K562 (cell line): ENCODE results near the gene NUP210. TPM values are rescaled to one million over a fixed set of nuclear protein-coding genes. Genes with fewer than 3 reads are reported as not detected.

Experiments
- ATAC-seq: fragments of 200-7000 bp; cut with Tn5 transposase; 3 replicates; pipeline ENCODE4 v1.9.1; 2020; ENCODE audit warnings: moderate library complexity
- BruUV-seq: library from RNA; stranded (reverse); fragments of 400-500 nt; replicated peaks from 2 replicates; lab custom pipeline; 2021; lab: Mats Ljungman, UMichigan
- CTCF ChIA-PET: fragments of 300-600 bp; formaldehyde crosslinking; extraction: SDS; loops from one replicate; lab custom pipeline; 2021; ENCODE audit warnings: low intra/inter-chr PET ratio; lab: Yijun Ruan, JAX
- POLR2A ChIA-PET: fragments of 300-600, 350-650 bp; sonication (Branson Sonifier 250); formaldehyde crosslinking; extraction: SDS; loops from one replicate; lab custom pipeline; 2021; ENCODE audit warnings: antibody characterized with exemption, inconsistent platforms; lab: Yijun Ruan, JAX
- DNase-seq, 4 experiments: peaks; one replicate each; pipeline versions ENCODE4 v3.0.0 to v3.0.0-alpha.2; 2011 to 2018; ENCODE audit warnings: low spot score in 3 of 4, mixed read lengths in 3 of 4; ENCODE audit errors: extremely low read depth in 1 of 4
- FAIRE-seq: peaks from 2 replicates; lab custom pipeline; 2011; peaks lifted over from hg19 to GRCh38; lab: Jason Lieb, UNC
- H2AFZ ChIP-seq: 2 replicates; pipeline ENCODE4 v1.6.0; 2011; ENCODE audit warnings: low read depth, low read length, control low read depth, inconsistent platforms
- H3K27ac ChIP-seq: fragments of 200-600 bp; 3 replicates; pipeline ENCODE4 v1.8.0; 2011; ENCODE audit warnings: low read depth, mild to moderate bottlenecking, control low read depth, inconsistent platforms, low read length, moderate library complexity, mixed read lengths; ENCODE audit errors: extremely low read depth
- H3K27me3 ChIP-seq, 2 experiments: fragments of 300-600 bp in 1 of 2; 2 replicates in 1 of 2; 3 replicates in 1 of 2; pipeline versions ENCODE4 v1.6.0 to v1.8.0; 2011; ENCODE audit warnings: inconsistent platforms in 2 of 2, low read length in 2 of 2, mild to moderate bottlenecking in 1 of 2, mixed read lengths in 1 of 2, moderate library complexity in 1 of 2; ENCODE audit not compliant: control insufficient read depth in 2 of 2, insufficient read depth in 2 of 2
- H3K36me3 ChIP-seq: fragments of 300-600 bp; 3 replicates; pipeline ENCODE4 v1.8.0; 2011; ENCODE audit warnings: mild to moderate bottlenecking, low read length, inconsistent platforms; ENCODE audit not compliant: control insufficient read depth, insufficient read depth
- H3K4me1 ChIP-seq, 2 experiments: fragments of 200-600 bp in 1 of 2; replicated peaks in 1 of 2; 2 replicates in 1 of 2; 3 replicates in 1 of 2; pipeline versions ENCODE4 v1.5.1 to v1.8.0; 2011; ENCODE audit warnings: inconsistent platforms in 2 of 2, low read length in 2 of 2, mild to moderate bottlenecking in 1 of 2, mixed read lengths in 1 of 2, moderate library complexity in 1 of 2; ENCODE audit not compliant: control insufficient read depth in 2 of 2, insufficient read depth in 2 of 2
- H3K4me2 ChIP-seq: 2 replicates; pipeline ENCODE4 v1.6.1; 2011; ENCODE audit warnings: low read length, control low read depth, inconsistent platforms, mixed read lengths; ENCODE audit not compliant: insufficient read depth
- H3K4me3 ChIP-seq: fragments of 200-600 bp; sonication (generic), shearing (Covaris generic); 2 replicates; pipeline ENCODE4 v1.5.1; 2016; ENCODE audit warnings: control low read depth, inconsistent platforms
- H3K79me2 ChIP-seq: fragments of 200-600 bp; 3 replicates; pipeline ENCODE4 v1.8.0; 2011; ENCODE audit warnings: low read length, inconsistent platforms; ENCODE audit not compliant: control insufficient read depth, insufficient read depth
- H3K9ac ChIP-seq, 2 experiments: 2 replicates each; pipeline versions ENCODE4 v1.6.0 to v1.6.1; 2011; ENCODE audit warnings: low read depth in 2 of 2, low read length in 2 of 2, control low read depth in 1 of 2, inconsistent platforms in 1 of 2, mild to moderate bottlenecking in 1 of 2, mixed read lengths in 1 of 2; ENCODE audit not compliant: insufficient read depth in 1 of 2
- H3K9me1 ChIP-seq: one replicate; pipeline ENCODE4 v1.6.0; 2011; ENCODE audit warnings: inconsistent platforms, mild to moderate bottlenecking, low read length, moderate library complexity; ENCODE audit not compliant: control insufficient read depth, insufficient read depth
- H3K9me3 ChIP-seq: replicated peaks from 2 replicates; pipeline ENCODE4 v1.5.1; 2011; ENCODE audit warnings: low read depth, low read length, inconsistent platforms; ENCODE audit not compliant: control insufficient read depth, insufficient read depth
- H4K20me1 ChIP-seq: replicated peaks from 2 replicates; pipeline ENCODE4 v1.6.1; 2011; ENCODE audit warnings: low read length, inconsistent platforms, mixed read lengths; ENCODE audit not compliant: control insufficient read depth, insufficient read depth
- ARID3A ChIP-seq: IDR thresholded peaks from 2 replicates; pipeline ENCODE4 v1.6.1; 2012; ENCODE audit warnings: low read depth, low read length, improper control_type of control experiment, borderline replicate concordance
- GABPB2 ChIP-seq: fragments of 250-450 bp; sonication (Bioruptor Pico); conservative IDR thresholded peaks from 2 replicates; pipeline ENCODE4 v1.5.1; 2021; ENCODE audit warnings: mild to moderate bottlenecking
- GTF2A2 ChIP-seq: IDR thresholded peaks from 2 replicates; pipeline ENCODE4 v1.6.1; 2016; ENCODE audit warnings: mild to moderate bottlenecking, missing genetic modification characterization, missing compliant biosample characterization
- HMBOX1 ChIP-seq: sonication (generic); IDR thresholded peaks from 2 replicates; pipeline ENCODE4 v1.6.1; 2016
- MYBL2 ChIP-seq, 2 experiments: fragments of 450-650 bp in 1 of 2; sonication (generic) in 1 of 2; formaldehyde crosslinking in 1 of 2; IDR thresholded peaks; 2 replicates each; pipeline versions ENCODE4 v1.6.1 to v1.8.1; 2017 to 2022; ENCODE audit warnings: borderline replicate concordance in 1 of 2, inconsistent platforms in 1 of 2, low read depth in 1 of 2, mild to moderate bottlenecking in 1 of 2, missing genetic modification reagents in 1 of 2, moderate library complexity in 1 of 2
- ZKSCAN1 ChIP-seq: fragments of 150-350 bp; IDR thresholded peaks from 2 replicates; pipeline ENCODE4 v1.6.1; 2016; ENCODE audit warnings: low read depth, low read length
- ZNF146 ChIP-seq: IDR thresholded peaks from one replicate; pipeline ENCODE4 v1.6.1; 2018; ENCODE audit warnings: missing compliant biosample characterization; ENCODE audit not compliant: unreplicated experiment
- ZNF444 ChIP-seq: fragments of 250-450 bp; sonication (Bioruptor Pico); IDR thresholded peaks from 2 replicates; pipeline ENCODE4 v1.4.0; 2020; ENCODE audit warnings: mild to moderate bottlenecking, moderate library complexity
- ZNF778 ChIP-seq: fragments of 450-650 bp; formaldehyde crosslinking; IDR thresholded peaks from 2 replicates; pipeline ENCODE4 v1.4.0; 2020; ENCODE audit warnings: mild to moderate bottlenecking, moderate library complexity
- WGBS: fragments of 100-300 bp; shearing (Covaris generic); methylation state at CpG from one replicate; pipeline ENCODE4 v1.1.6; 2016; ENCODE audit warnings: low coverage, mixed read lengths; ENCODE audit not compliant: insufficient coverage; ENCODE audit errors: missing lambda C conversion rate; 5-methylcytosine and 5-hydroxymethylcytosine counted together
- in situ Hi-C: fragments of 300-500 bp; cut with MboI; formaldehyde crosslinking; loops from 4 replicates; pipeline ENCODE4 v1.15.0; 2018; ENCODE audit warnings: inconsistent platforms, mixed read lengths
- intact Hi-C: fragments of 100-400 bp; cut with micrococcal nuclease; formaldehyde crosslinking; loops from 2 replicates; pipeline ENCODE4 v1.14.2; 2022
- polyA plus RNA-seq, 8 experiments: library from polyadenylated mRNA; depleted of rRNA in 4 of 8; stranded (reverse) in 5 of 8; unstranded in 3 of 8; fragments of >200 nt; fragmentation: Nextera tagmentation in 2 of 8; fragmentation: Illumina TruSeq in 1 of 8; extraction: Ambion mirVana in 2 of 8; extraction: Trizol in 1 of 8; gene quantifications; 2 replicates each; pipeline versions ENCODE4 v1.2.1 to v1.2.3, GENCODE V29; 2011 to 2014; ENCODE audit warnings: inconsistent platforms in 1 of 8, missing spikeins in 1 of 8
- total RNA-seq, 7 experiments: library from RNA; depleted of rRNA in 6 of 7; stranded (reverse); fragments of >200 nt in 6 of 7; fragmentation: Illumina TruSeq in 2 of 7; extraction: Trizol in 2 of 7; gene quantifications; 2 replicates each; pipeline versions ENCODE4 v1.2.1 to v1.2.3, GENCODE V29; 2011 to 2021; ENCODE audit warnings: low replicate concordance in 1 of 7
- TF ChIP-seq, protein P1 (sequence below): fragments of 450-650 bp; IDR thresholded peaks from 2 replicates; pipeline ENCODE4 v1.6.1; 2017; ENCODE audit warnings: antibody characterized with exemption

NUP210 gene
- total and polyA plus RNA-seq, 9 of the 15 experiments (the other 6 are each of a cell fraction or from before 2014, with no cell fraction given) = 1.2 to 138 (median 44.0) TPM

GRCh38 chr3:13400114-13400673, 19.9 kb downstream of the NUP210 start:
- Histone ChIP-seq H3K9me1 (no peaks in the 10 kb centered on the region), H3K4me3 (no peak overlapping the region), H3K9ac (peak overlapping the region in 1 of 2 experiments; percentile 30; a peak in 2 of 4 replicates), H3K4me1 (peaks cover 14 to 26% of the 10 kb centered on the region in 2 experiments; a peak in 4 of 5 replicates), H3K27me3 (no peaks in the 10 kb centered on the region), H3K4me2 (no peak overlapping the region)
- in situ Hi-C loops = no loop called here
- DNase-seq = no peak
- TF ChIP-seq ARID3A (no peak), GABPB2 (CRISPR knock-in tag) (no peak), ZNF778 (CRISPR knock-in tag) (no peak), GTF2A2 (tag) (no peak), ZNF444 (CRISPR knock-in tag) (no peak), MYBL2 (IDR thresholded peaks at IDR 0.05; ENCODE audit: low read depth) (no peak), MYBL2 (CRISPR knock-in tag; IDR thresholded peaks at IDR 0.05; ENCODE audit: borderline replicate concordance) (no peak), ZKSCAN1 (no peak), HMBOX1 (no peak), ZNF146 (CRISPR knock-in tag) (no peak)
- TF ChIP-seq, protein P1, sequence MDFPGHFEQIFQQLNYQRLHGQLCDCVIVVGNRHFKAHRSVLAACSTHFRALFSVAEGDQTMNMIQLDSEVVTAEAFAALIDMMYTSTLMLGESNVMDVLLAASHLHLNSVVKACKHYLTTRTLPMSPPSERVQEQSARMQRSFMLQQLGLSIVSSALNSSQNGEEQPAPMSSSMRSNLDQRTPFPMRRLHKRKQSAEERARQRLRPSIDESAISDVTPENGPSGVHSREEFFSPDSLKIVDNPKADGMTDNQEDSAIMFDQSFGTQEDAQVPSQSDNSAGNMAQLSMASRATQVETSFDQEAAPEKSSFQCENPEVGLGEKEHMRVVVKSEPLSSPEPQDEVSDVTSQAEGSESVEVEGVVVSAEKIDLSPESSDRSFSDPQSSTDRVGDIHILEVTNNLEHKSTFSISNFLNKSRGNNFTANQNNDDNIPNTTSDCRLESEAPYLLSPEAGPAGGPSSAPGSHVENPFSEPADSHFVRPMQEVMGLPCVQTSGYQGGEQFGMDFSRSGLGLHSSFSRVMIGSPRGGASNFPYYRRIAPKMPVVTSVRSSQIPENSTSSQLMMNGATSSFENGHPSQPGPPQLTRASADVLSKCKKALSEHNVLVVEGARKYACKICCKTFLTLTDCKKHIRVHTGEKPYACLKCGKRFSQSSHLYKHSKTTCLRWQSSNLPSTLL = no peak
- TF ChIP-seq, all 486 proteins: peak for 0
- intact Hi-C loops = no loop called here
- ATAC-seq (no peak), FAIRE-seq (no peak)
- no peak overlapping the region for H3K27ac ChIP-seq
- ChIA-PET CTCF (no interaction called here), POLR2A (interaction anchor here (0.6 to 1.0 kb wide), 3 partner anchors 11 to 992 kb away, joined by 3 to 4 read pairs (median 3); no protein-coding TSS in a partner anchor)
- no peak overlapping the region for H2AFZ ChIP-seq
- H4K20me1 ChIP-seq = 0 out of 2 replicates have a peak, but pooled peaks cover 7% of the 10 kb centered on the region
- no peaks in the 10 kb centered on the region for H3K9me3 ChIP-seq
- WGBS = 80% methylated on average over 12 of the region's 13 CpGs
- no TSS peak for BruUV-seq
- peaks cover 71% of the 10 kb centered on the region for H3K36me3 ChIP-seq
- H3K79me2 ChIP-seq = peaks cover 65% of the 10 kb centered on the region
